ENCODE results near the gene PIP5K1C.
A peak's percentile ranks its signal among the peaks of the same experiment; 100 is the strongest.

The PIP5K1C gene

GRCh38 chr19:3620817-3621547 lies 79.3 kb downstream of the PIP5K1C start:
- no peak for DNase-seq

- no peak for DNase-seq
Measured at GRCh38 chr19:3620145-3620816, 80.0 kb downstream of the PIP5K1C start.

GRCh38 chr19:3619631-3620012 lies 80.6 kb downstream of the PIP5K1C start:
- no peak for DNase-seq

- no peak for DNase-seq
Measured at GRCh38 chr19:3618811-3619630, 81.2 kb downstream of the PIP5K1C start.

GRCh38 chr19:3618144-3618810 lies 82.0 kb downstream of the PIP5K1C start:
- no peak for DNase-seq

GRCh38 chr19:3617463-3617862 lies 82.8 kb downstream of the PIP5K1C start:
- no peak for DNase-seq

GRCh38 chr19:3615524-3616135 lies 84.6 kb downstream of the PIP5K1C start:
- DNase-seq = no peak

GRCh38 chr19:3614858-3615505 lies 85.3 kb downstream of the PIP5K1C start:
- no peak for DNase-seq

- DNase-seq = peak; percentile 21
Measured at GRCh38 chr19:3613818-3614661, 86.2 kb downstream of the PIP5K1C start.

- DNase-seq = no peak
Measured at GRCh38 chr19:3612901-3613741, 87.1 kb downstream of the PIP5K1C start.

- no peak for DNase-seq
Measured at GRCh38 chr19:3612330-3612729, 87.9 kb downstream of the PIP5K1C start.

GRCh38 chr19:3611841-3612240 lies 88.4 kb downstream of the PIP5K1C start:
- no peak for DNase-seq

GRCh38 chr19:3610745-3611717 lies 89.2 kb downstream of the PIP5K1C start:
- no peak for DNase-seq

GRCh38 chr19:3609779-3610719 lies 90.2 kb downstream of the PIP5K1C start:
- DNase-seq = no peak

GRCh38 chr19:3608750-3609322 lies 91.4 kb downstream of the PIP5K1C start:
- DNase-seq = no peak

GRCh38 chr19:3608079-3608641 lies 92.1 kb downstream of the PIP5K1C start:
- DNase-seq = no peak

Measured in NCI-H2081 treated with DMSO at 0.1 percent for 48 hours (cell line).